IMR-90 (cell line): ENCODE data around the gene HHIPL1. TPM values are rescaled to one million over a fixed set of nuclear protein-coding genes. Genes with fewer than 3 reads are reported as not detected.

Experiments
- ATAC-seq: fragments of 200-7000 bp; cut with Tn5 transposase; 2 replicates; pipeline ENCODE4 v1.9.1; 2020; ENCODE audit warnings: low read depth, mild to moderate bottlenecking, moderate library complexity
- BruUV-seq: library from RNA; stranded (reverse); fragments of 400-500 nt; replicated peaks from 2 replicates; lab custom pipeline; 2021; lab: Mats Ljungman, UMichigan
- CTCF ChIA-PET: fragments of 300-600 bp; formaldehyde crosslinking; extraction: SDS; loops from one replicate; lab custom pipeline; 2021; ENCODE audit warnings: antibody characterized with exemption; lab: Yijun Ruan, JAX
- POLR2A ChIA-PET: fragments of 300-600 bp; sonication (Branson Sonifier 250); formaldehyde crosslinking; loops from one replicate; lab custom pipeline; 2022; ENCODE audit warnings: antibody characterized with exemption; ENCODE audit not compliant: unreplicated experiment; lab: Charles Lee
- DNase-seq: peaks from one replicate; pipeline ENCODE4 v3.0.0; 2013
- H2AFZ ChIP-seq: replicated peaks from 2 replicates; pipeline ENCODE3; 2013; ENCODE audit warnings: low read length, mild to moderate bottlenecking; ENCODE audit not compliant: poor library complexity
- H2AK5ac ChIP-seq: 2 replicates; pipeline ENCODE4 v1.6.1; 2013; ENCODE audit warnings: low read depth, low read length, inconsistent platforms
- H2AK9ac ChIP-seq: replicated peaks from 2 replicates; pipeline ENCODE3; 2013; ENCODE audit warnings: mild to moderate bottlenecking, low read depth, low read length, moderate library complexity; ENCODE audit not compliant: poor library complexity
- H2BK120ac ChIP-seq: 2 replicates; pipeline ENCODE4 v1.6.1; 2013; ENCODE audit warnings: low read depth, low read length, inconsistent platforms
- H2BK15ac ChIP-seq: 3 replicates; pipeline ENCODE4 v1.6.1; 2013; ENCODE audit warnings: low read depth, low read length, inconsistent platforms
- H2BK20ac ChIP-seq: 2 replicates; pipeline ENCODE4 v1.6.1; 2013; ENCODE audit warnings: low read depth, mild to moderate bottlenecking, inconsistent platforms, low read length, moderate library complexity
- H2BK5ac ChIP-seq: 2 replicates; pipeline ENCODE4 v1.6.1; 2013; ENCODE audit warnings: mild to moderate bottlenecking, low read depth, low read length, inconsistent platforms; ENCODE audit not compliant: poor library complexity, severe bottlenecking
- H3K14ac ChIP-seq: replicated peaks from 2 replicates; pipeline ENCODE4 v1.6.1; 2013; ENCODE audit warnings: low read depth, low read length, inconsistent platforms
- H3K18ac ChIP-seq: 2 replicates; pipeline ENCODE4 v1.6.1; 2013; ENCODE audit warnings: low read depth, low read length, control low read depth
- H3K23ac ChIP-seq: 2 replicates; pipeline ENCODE4 v1.6.1; 2013; ENCODE audit warnings: low read depth, low read length, inconsistent platforms
- H3K27ac ChIP-seq: 2 replicates; pipeline ENCODE4 v1.5.1; 2013; ENCODE audit warnings: mild to moderate bottlenecking, control low read depth, low read length; ENCODE audit not compliant: insufficient read depth
- H3K27me3 ChIP-seq: 2 replicates; pipeline ENCODE4 v1.6.1; 2013; ENCODE audit warnings: low read length; ENCODE audit not compliant: control insufficient read depth, insufficient read depth
- H3K36me3 ChIP-seq: 2 replicates; pipeline ENCODE4 v1.6.1; 2013; ENCODE audit warnings: low read length, mixed read lengths; ENCODE audit not compliant: control insufficient read depth, insufficient read depth
- H3K4ac ChIP-seq: 2 replicates; pipeline ENCODE4 v1.6.1; 2013; ENCODE audit warnings: low read depth, low read length, inconsistent platforms
- H3K4me1 ChIP-seq: 2 replicates; pipeline ENCODE4 v1.6.1; 2013; ENCODE audit warnings: low read length, mixed read lengths; ENCODE audit not compliant: control insufficient read depth, insufficient read depth
- H3K4me2 ChIP-seq: 2 replicates; pipeline ENCODE4 v1.6.1; 2013; ENCODE audit warnings: low read depth, mild to moderate bottlenecking, control low read depth, low read length, moderate library complexity
- H3K4me3 ChIP-seq: 2 replicates; pipeline ENCODE4 v1.5.1; 2013; ENCODE audit warnings: low read depth, mild to moderate bottlenecking, control low read depth, low read length, moderate library complexity; ENCODE audit not compliant: insufficient read depth
- H3K56ac ChIP-seq: 2 replicates; pipeline ENCODE4 v1.6.1; 2013; ENCODE audit warnings: low read length, inconsistent platforms; ENCODE audit not compliant: insufficient read depth; ENCODE audit errors: extremely low read depth
- H3K79me1 ChIP-seq, 2 experiments: 2 replicates each; pipeline ENCODE4 v1.6.1; 2013; ENCODE audit warnings: low read length in 2 of 2, inconsistent platforms in 1 of 2, low read depth in 1 of 2
- H3K9ac ChIP-seq: 2 replicates; pipeline ENCODE4 v1.6.1; 2013; ENCODE audit warnings: low read depth, low read length, control low read depth
- H3K9me1 ChIP-seq: 2 replicates; pipeline ENCODE4 v1.6.1; 2013; ENCODE audit warnings: low read length, inconsistent platforms; ENCODE audit not compliant: insufficient read depth
- H3K9me3 ChIP-seq: 2 replicates; pipeline ENCODE4 v1.6.1; 2013; ENCODE audit warnings: low read length; ENCODE audit not compliant: control insufficient read depth, insufficient read depth
- H4K20me1 ChIP-seq: 2 replicates; pipeline ENCODE4 v1.6.1; 2013; ENCODE audit warnings: low read length, inconsistent platforms; ENCODE audit not compliant: insufficient read depth
- H4K5ac ChIP-seq: 2 replicates; pipeline ENCODE4 v1.6.1; 2013; ENCODE audit warnings: mild to moderate bottlenecking, low read depth, low read length, control low read depth
- H4K8ac ChIP-seq, 2 experiments: 2 replicates each; pipeline ENCODE4 v1.6.1; 2013; ENCODE audit warnings: low read depth in 2 of 2, low read length in 2 of 2, control low read depth in 1 of 2, inconsistent platforms in 1 of 2
- H4K91ac ChIP-seq: 2 replicates; pipeline ENCODE4 v1.6.1; 2013; ENCODE audit warnings: low read depth, low read length, inconsistent platforms; ENCODE audit not compliant: insufficient read depth
- CEBPB ChIP-seq: IDR thresholded peaks from 2 replicates; pipeline ENCODE4 v1.6.1; 2012; ENCODE audit warnings: low read depth, low read length, improper control_type of control experiment
- CHD1 ChIP-seq: IDR thresholded peaks from 2 replicates; pipeline ENCODE4 v1.6.1; 2012; ENCODE audit warnings: low read depth, low read length, improper control_type of control experiment
- MAZ ChIP-seq: IDR thresholded peaks from 2 replicates; pipeline ENCODE4 v1.6.1; 2012; ENCODE audit warnings: low read depth, mild to moderate bottlenecking, low read length, improper control_type of control experiment, moderate library complexity, borderline replicate concordance
- MXI1 ChIP-seq: IDR thresholded peaks from 2 replicates; pipeline ENCODE4 v1.6.1; 2012; ENCODE audit warnings: low read depth, mild to moderate bottlenecking, low read length, moderate library complexity, borderline replicate concordance
- POLR2A ChIP-seq: IDR thresholded peaks from 2 replicates; pipeline ENCODE4 v1.6.1; 2012; ENCODE audit warnings: mild to moderate bottlenecking, low read depth, low read length
- RCOR1 ChIP-seq: IDR thresholded peaks from 2 replicates; pipeline ENCODE4 v1.6.1; 2012; ENCODE audit warnings: mild to moderate bottlenecking, low read length, improper control_type of control experiment; ENCODE audit not compliant: insufficient replicate concordance
- RFX5 ChIP-seq: IDR thresholded peaks from 2 replicates; pipeline ENCODE4 v1.8.0; 2012; ENCODE audit warnings: low read depth, mild to moderate bottlenecking, low read length, moderate library complexity
- WGBS, 2 experiments: methylation state at CpG; one replicate each; pipeline versions ENCODE4 v1.1.5 to v1.1.7; 2013; ENCODE audit warnings: missing lambda C conversion rate in 2 of 2; ENCODE audit not compliant: insufficient read length in 1 of 2; ENCODE audit errors: extremely low coverage in 2 of 2; 5-methylcytosine and 5-hydroxymethylcytosine counted together
- dilution Hi-C: fragments of 300-500 bp; cut with HindIII; formaldehyde crosslinking; loops from one replicate; pipeline ENCODE4 v1.14.3; 2018; ENCODE audit warnings: low sequenced_read_pairs; ENCODE audit not compliant: unreplicated experiment
- in situ Hi-C: fragments of 300-500 bp; cut with MboI; formaldehyde crosslinking; loops from 3 replicates; pipeline ENCODE4 v1.14.3; 2019; ENCODE audit warnings: low sequenced_read_pairs, inconsistent platforms, mixed read lengths
- intact Hi-C: fragments of 100-400 bp; cut with micrococcal nuclease; formaldehyde crosslinking; loops from 2 replicates; pipeline ENCODE4 v1.10.0; 2022
- polyA plus RNA-seq, 3 experiments: library from polyadenylated mRNA; depleted of rRNA; stranded (reverse); fragments of >200 nt; gene quantifications; 2 replicates each; pipeline ENCODE4 v1.2.3, GENCODE V29; 2012; ENCODE audit warnings: low replicate concordance in 1 of 3
- total RNA-seq: library from RNA; depleted of rRNA; stranded (reverse); fragments of >200 nt; gene quantifications from 2 replicates; pipeline ENCODE4 v1.2.3, GENCODE V29; 2012
- TF ChIP-seq, protein P1 (sequence below): fragments of 150-350 bp; IDR thresholded peaks from 2 replicates; pipeline ENCODE4 v1.6.1; 2016; ENCODE audit warnings: low read depth, mild to moderate bottlenecking, low read length, moderate library complexity, borderline replicate concordance

The HHIPL1 gene
- total and polyA plus RNA-seq, 2 of the 4 experiments (the other 2 are of a cell fraction) = 0.65 to 0.72 TPM

DNA sequence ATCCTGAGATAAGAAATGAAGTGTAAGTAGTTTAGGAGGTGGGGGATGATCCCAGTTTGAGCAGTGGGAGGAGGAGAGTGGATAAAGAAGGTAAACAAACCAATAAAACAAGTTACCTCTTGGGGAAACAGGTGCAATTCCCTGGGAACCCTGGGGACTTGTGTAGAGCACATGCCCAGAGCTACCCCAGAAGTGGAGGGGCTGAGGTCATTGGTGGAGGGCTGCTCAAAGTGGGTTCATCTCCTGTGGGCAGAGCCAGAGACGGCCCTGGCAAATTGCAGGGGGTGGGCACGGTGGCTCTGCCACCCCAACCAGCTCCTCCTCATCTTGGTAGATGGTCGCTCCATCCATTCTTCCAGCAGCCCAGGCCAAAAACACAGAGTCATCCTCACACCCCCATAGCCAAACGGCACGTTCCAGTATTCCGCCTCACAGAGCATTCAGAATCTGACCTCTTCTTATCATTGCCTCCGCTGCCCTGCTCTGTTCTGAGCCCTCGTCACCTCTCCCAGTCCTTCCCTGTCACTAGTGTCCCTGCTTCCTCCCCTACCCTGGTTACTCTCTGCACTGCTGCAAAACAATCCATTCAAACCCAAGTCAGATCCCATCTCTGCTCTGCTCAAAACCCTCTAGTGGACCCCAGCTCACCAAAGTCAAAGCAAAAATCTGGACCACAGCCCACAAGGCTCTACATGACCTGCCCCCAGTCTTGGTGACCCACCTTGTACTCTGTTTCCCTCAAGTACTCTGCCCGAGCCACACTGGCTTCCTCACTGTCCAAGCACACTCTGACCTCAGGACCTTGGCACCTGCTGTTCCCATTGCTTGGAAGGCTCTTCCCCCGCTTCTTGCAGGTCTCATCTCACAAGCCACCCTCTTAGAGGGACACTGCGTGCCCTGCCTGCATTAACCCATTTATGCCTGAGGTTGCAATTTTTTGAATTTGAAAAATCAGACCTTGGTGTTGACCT lies 44.6 kb downstream of the HHIPL1 start:
- Histone ChIP-seq H2BK20ac (no peak overlapping the region), H3K9ac (no peak overlapping the region), H2BK15ac (no peak overlapping the region), H2BK5ac (no peak overlapping the region), H3K9me3 (no peaks in the 10 kb centered on the region), H4K8ac (no peak overlapping the region), H2AK9ac (no peak overlapping the region), H3K4me1 (peaks cover 2% of the 10 kb centered on the region; the same call in 1 of the 2 replicates), H3K36me3 (no peaks in the 10 kb centered on the region), H3K4me2 (no peak overlapping the region), H2AFZ (no peak overlapping the region), H3K27me3 (peaks cover 47% of the 10 kb centered on the region), H4K91ac (no peak overlapping the region), H3K4me3 (no peak overlapping the region), H3K27ac (no peak overlapping the region), H3K14ac (no peak overlapping the region), H2AK5ac (no peak overlapping the region), H3K56ac (no peak overlapping the region), H3K9me1 (no peaks in the 10 kb centered on the region), H3K23ac (no peak overlapping the region), H4K5ac (no peak overlapping the region), H3K4ac (no peak overlapping the region), H2BK120ac (no peak overlapping the region), H3K79me1 (no peaks in the 10 kb centered on the region; a peak in 1 of 4 replicates), H4K20me1 (no peaks in the 10 kb centered on the region; the same call in 1 of the 2 replicates), H3K18ac (no peak overlapping the region)
- in situ Hi-C loops (no loop called here), dilution Hi-C loops (no loop called here), intact Hi-C loops (no loop called here)
- ATAC-seq (no peak), DNase-seq (no peak)
- WGBS, 2 experiments = 57% methylated on average over 7 of the region's 11 CpGs; no CpG with 5 or more reads in 1 of the 2 experiments
- BruUV-seq = no TSS peak
- ChIA-PET POLR2A (no interaction called here), CTCF (no interaction called here)
- TF ChIP-seq RFX5 = no peak
- no peak for TF ChIP-seq CHD1
- TF ChIP-seq MAZ = no peak
- no peak for TF ChIP-seq POLR2A
- no peak for TF ChIP-seq CEBPB
- TF ChIP-seq, protein P1, sequence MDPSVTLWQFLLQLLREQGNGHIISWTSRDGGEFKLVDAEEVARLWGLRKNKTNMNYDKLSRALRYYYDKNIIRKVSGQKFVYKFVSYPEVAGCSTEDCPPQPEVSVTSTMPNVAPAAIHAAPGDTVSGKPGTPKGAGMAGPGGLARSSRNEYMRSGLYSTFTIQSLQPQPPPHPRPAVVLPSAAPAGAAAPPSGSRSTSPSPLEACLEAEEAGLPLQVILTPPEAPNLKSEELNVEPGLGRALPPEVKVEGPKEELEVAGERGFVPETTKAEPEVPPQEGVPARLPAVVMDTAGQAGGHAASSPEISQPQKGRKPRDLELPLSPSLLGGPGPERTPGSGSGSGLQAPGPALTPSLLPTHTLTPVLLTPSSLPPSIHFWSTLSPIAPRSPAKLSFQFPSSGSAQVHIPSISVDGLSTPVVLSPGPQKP = no peak
- TF ChIP-seq RCOR1 = no peak
- TF ChIP-seq MXI1 = no peak
